Astrocyte (in vitro differentiated cells and primary cell): ENCODE data around the gene ICAM5. TPM values are rescaled to one million over a fixed set of nuclear protein-coding genes. Genes with fewer than 3 reads are reported as not detected.

Experiments
- DNase-seq: peaks from one replicate; pipeline ENCODE4 v3.0.0-alpha.2; 2010; ENCODE audit warnings: low read depth
- FAIRE-seq: peaks from 2 replicates; lab custom pipeline; 2011; peaks lifted over from hg19 to GRCh38; lab: Jason Lieb, UNC
- H2AFZ ChIP-seq: 2 replicates; pipeline ENCODE4 v1.6.0; 2012; ENCODE audit warnings: low read depth, low read length, inconsistent platforms
- H3K27ac ChIP-seq: 2 replicates; pipeline ENCODE4 v1.5.1; 2011; ENCODE audit warnings: low read depth, low read length, inconsistent platforms
- H3K27me3 ChIP-seq: 2 replicates; pipeline ENCODE4 v1.6.0; 2011; ENCODE audit warnings: low read length, inconsistent platforms; ENCODE audit not compliant: insufficient read depth
- H3K36me3 ChIP-seq: 2 replicates; pipeline ENCODE4 v1.5.1; 2011; ENCODE audit warnings: low read length, inconsistent platforms; ENCODE audit not compliant: insufficient read depth
- H3K4me1 ChIP-seq: 2 replicates; pipeline ENCODE4 v1.5.1; 2011; ENCODE audit warnings: low read length, inconsistent platforms; ENCODE audit not compliant: insufficient read depth
- H3K4me2 ChIP-seq: 2 replicates; pipeline ENCODE4 v1.6.0; 2012; ENCODE audit warnings: low read length, inconsistent platforms
- H3K4me3 ChIP-seq: 2 replicates; pipeline ENCODE4 v1.5.1; 2011; ENCODE audit warnings: low read depth, mild to moderate bottlenecking, low read length, inconsistent platforms; ENCODE audit not compliant: insufficient read depth
- H3K79me2 ChIP-seq: 2 replicates; pipeline ENCODE4 v1.6.0; 2012; ENCODE audit warnings: mild to moderate bottlenecking, low read length, inconsistent platforms; ENCODE audit not compliant: insufficient read depth
- H3K9ac ChIP-seq: 2 replicates; pipeline ENCODE4 v1.6.0; 2012; ENCODE audit warnings: mild to moderate bottlenecking, low read length, inconsistent platforms
- H3K9me3 ChIP-seq: 2 replicates; pipeline ENCODE4 v1.5.1; 2012; ENCODE audit warnings: low read depth, mild to moderate bottlenecking, low read length, inconsistent platforms; ENCODE audit not compliant: insufficient read depth
- H4K20me1 ChIP-seq: 2 replicates; pipeline ENCODE4 v1.6.0; 2012; ENCODE audit warnings: low read length, inconsistent platforms; ENCODE audit not compliant: insufficient read depth
- H3K27ac Mint-ChIP-seq: one replicate; pipeline ENCODE4 v1.8.0; 2021; ENCODE audit warnings: mild to moderate bottlenecking, mixed read lengths; ENCODE audit not compliant: unreplicated experiment
- H3K27me3 Mint-ChIP-seq: one replicate; pipeline ENCODE4 v1.8.0; 2021; ENCODE audit warnings: low read depth, mixed read lengths; ENCODE audit not compliant: unreplicated experiment
- H3K36me3 Mint-ChIP-seq: one replicate; pipeline ENCODE4 v1.8.0; 2021; ENCODE audit warnings: low read depth, mixed read lengths; ENCODE audit not compliant: unreplicated experiment
- H3K4me1 Mint-ChIP-seq: one replicate; pipeline ENCODE4 v1.8.0; 2021; ENCODE audit warnings: low read depth, mixed read lengths; ENCODE audit not compliant: unreplicated experiment
- H3K4me3 Mint-ChIP-seq: one replicate; pipeline ENCODE4 v1.8.0; 2021; ENCODE audit warnings: mild to moderate bottlenecking, moderate library complexity, mixed read lengths; ENCODE audit not compliant: unreplicated experiment
- H3K9me3 Mint-ChIP-seq: one replicate; pipeline ENCODE4 v1.8.0; 2021; ENCODE audit warnings: mild to moderate bottlenecking, mixed read lengths; ENCODE audit not compliant: unreplicated experiment
- EZH2 ChIP-seq: IDR thresholded peaks from 2 replicates; pipeline ENCODE4 v1.6.1; 2012; ENCODE audit warnings: mild to moderate bottlenecking, low read length, inconsistent platforms; ENCODE audit not compliant: insufficient read depth
- total RNA-seq: library from RNA; stranded (reverse); gene quantifications from 2 replicates; pipeline ENCODE4 v1.2.1, GENCODE V29; 2021
- TF ChIP-seq, protein P1 (sequence below): IDR thresholded peaks from 2 replicates; pipeline ENCODE4 v1.5.1; 2011; ENCODE audit warnings: low read depth, mild to moderate bottlenecking, inconsistent platforms, low read length, moderate library complexity; ENCODE audit not compliant: insufficient read depth

ICAM5 gene
- total RNA-seq, 1 donor from 2014 or later = 0.07 TPM

DNA sequence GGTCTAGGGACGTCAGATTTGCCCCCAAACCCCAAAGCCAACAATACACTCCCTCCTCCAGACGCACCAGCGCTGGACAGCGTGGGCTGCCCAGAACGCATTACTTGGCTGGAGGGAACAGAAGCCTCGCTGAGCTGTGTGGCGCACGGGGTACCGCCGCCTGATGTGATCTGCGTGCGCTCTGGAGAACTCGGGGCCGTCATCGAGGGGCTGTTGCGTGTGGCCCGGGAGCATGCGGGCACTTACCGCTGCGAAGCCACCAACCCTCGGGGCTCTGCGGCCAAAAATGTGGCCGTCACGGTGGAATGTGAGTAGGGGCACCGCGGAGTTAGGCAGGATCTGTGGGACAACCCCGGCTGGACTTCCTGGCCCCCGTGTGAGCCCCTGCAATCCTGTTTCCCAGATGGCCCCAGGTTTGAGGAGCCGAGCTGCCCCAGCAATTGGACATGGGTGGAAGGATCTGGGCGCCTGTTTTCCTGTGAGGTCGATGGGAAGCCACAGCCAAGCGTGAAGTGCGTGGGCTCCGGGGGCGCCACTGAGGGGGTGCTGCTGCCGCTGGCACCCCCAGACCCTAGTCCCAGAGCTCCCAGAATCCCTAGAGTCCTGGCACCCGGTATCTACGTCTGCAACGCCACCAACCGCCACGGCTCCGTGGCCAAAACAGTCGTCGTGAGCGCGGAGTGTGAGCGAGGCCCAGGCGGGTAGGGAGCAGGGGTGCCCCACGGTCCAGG is 4.0 kb downstream of the ICAM5 start:
- H3K27ac Mint-ChIP-seq = peak overlapping the region; percentile 47
- FAIRE-seq (no peak), DNase-seq (no peak)
- Histone ChIP-seq H3K4me2 (no peak overlapping the region), H3K36me3 (no peaks in the 10 kb centered on the region), H4K20me1 (peaks cover 16% of the 10 kb centered on the region), H3K9me3 (peaks cover 11% of the 10 kb centered on the region), H3K9ac (no peak overlapping the region), H3K27ac (no peak overlapping the region), H2AFZ (no peak overlapping the region), H3K4me3 (no peak overlapping the region), H3K27me3 (peaks cover 63% of the 10 kb centered on the region), H3K4me1 (peaks cover 30% of the 10 kb centered on the region), H3K79me2 (no peaks in the 10 kb centered on the region)
- no peaks in the 10 kb centered on the region for H3K4me1 Mint-ChIP-seq
- TF ChIP-seq, protein P1, sequence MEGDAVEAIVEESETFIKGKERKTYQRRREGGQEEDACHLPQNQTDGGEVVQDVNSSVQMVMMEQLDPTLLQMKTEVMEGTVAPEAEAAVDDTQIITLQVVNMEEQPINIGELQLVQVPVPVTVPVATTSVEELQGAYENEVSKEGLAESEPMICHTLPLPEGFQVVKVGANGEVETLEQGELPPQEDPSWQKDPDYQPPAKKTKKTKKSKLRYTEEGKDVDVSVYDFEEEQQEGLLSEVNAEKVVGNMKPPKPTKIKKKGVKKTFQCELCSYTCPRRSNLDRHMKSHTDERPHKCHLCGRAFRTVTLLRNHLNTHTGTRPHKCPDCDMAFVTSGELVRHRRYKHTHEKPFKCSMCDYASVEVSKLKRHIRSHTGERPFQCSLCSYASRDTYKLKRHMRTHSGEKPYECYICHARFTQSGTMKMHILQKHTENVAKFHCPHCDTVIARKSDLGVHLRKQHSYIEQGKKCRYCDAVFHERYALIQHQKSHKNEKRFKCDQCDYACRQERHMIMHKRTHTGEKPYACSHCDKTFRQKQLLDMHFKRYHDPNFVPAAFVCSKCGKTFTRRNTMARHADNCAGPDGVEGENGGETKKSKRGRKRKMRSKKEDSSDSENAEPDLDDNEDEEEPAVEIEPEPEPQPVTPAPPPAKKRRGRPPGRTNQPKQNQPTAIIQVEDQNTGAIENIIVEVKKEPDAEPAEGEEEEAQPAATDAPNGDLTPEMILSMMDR = no peak
- TF ChIP-seq EZH2 = no peak
- H3K9me3 Mint-ChIP-seq = peaks cover 28% of the 10 kb centered on the region
- H3K36me3 Mint-ChIP-seq = peaks cover 2% of the 10 kb centered on the region
- peaks cover 66% of the 10 kb centered on the region for H3K27me3 Mint-ChIP-seq
- H3K4me3 Mint-ChIP-seq = no peak overlapping the region

DNA sequence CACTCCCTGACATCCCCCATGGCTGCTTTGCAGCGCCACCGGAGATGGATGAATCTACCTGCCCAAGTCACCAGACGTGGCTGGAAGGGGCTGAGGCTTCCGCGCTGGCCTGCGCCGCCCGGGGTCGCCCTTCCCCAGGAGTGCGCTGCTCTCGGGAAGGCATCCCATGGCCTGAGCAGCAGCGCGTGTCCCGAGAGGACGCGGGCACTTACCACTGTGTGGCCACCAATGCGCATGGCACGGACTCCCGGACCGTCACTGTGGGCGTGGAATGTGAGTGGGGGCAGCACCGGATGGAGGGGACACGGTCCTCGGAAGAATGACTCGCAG is 4.6 kb downstream of the ICAM5 start:
- H3K4me1 Mint-ChIP-seq = no peaks in the 10 kb centered on the region
- peaks cover 28% of the 10 kb centered on the region for H3K9me3 Mint-ChIP-seq
- Histone ChIP-seq H3K9me3 (peaks cover 11% of the 10 kb centered on the region), H3K4me1 (peaks cover 28% of the 10 kb centered on the region), H3K79me2 (no peaks in the 10 kb centered on the region), H3K27me3 (peaks cover 63% of the 10 kb centered on the region), H3K4me3 (no peak overlapping the region), H3K4me2 (no peak overlapping the region), H3K9ac (no peak overlapping the region), H3K27ac (no peak overlapping the region), H4K20me1 (peaks cover 16% of the 10 kb centered on the region), H2AFZ (no peak overlapping the region), H3K36me3 (no peaks in the 10 kb centered on the region)
- H3K27ac Mint-ChIP-seq = no peak overlapping the region
- peaks cover 2% of the 10 kb centered on the region for H3K36me3 Mint-ChIP-seq
- H3K27me3 Mint-ChIP-seq = peaks cover 62% of the 10 kb centered on the region
- H3K4me3 Mint-ChIP-seq = no peak overlapping the region
- no peak for DNase-seq
- FAIRE-seq = no peak
- TF ChIP-seq, protein P1 = no peak
- peak; percentile 26 for TF ChIP-seq EZH2

DNA sequence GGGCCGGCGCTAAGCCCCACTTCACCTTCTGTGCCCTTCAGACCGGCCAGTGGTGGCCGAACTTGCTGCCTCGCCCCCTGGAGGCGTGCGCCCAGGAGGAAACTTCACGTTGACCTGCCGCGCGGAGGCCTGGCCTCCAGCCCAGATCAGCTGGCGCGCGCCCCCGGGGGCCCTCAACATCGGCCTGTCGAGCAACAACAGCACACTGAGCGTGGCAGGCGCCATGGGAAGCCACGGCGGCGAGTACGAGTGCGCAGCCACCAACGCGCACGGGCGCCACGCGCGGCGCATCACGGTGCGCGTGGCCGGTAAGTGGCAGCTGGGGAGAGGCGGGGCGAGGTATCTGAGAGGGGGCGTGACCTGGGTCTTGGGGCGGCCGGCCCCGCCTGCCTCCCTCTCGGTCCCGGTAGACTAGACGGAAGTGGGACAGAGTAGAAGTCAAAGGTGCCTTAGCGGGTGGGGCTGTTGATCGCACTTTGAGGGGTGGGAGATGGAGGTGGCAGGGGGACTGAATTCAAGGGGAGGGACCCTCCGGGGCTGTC is 5.6 kb downstream of the ICAM5 start:
- H2AFZ ChIP-seq = no peak overlapping the region
- no peak for FAIRE-seq

More for the DNA sequence above, 5.6 kb downstream of the ICAM5 start:
- H3K9ac ChIP-seq = no peak overlapping the region
- no peaks in the 10 kb centered on the region for H3K79me2 ChIP-seq
- DNase-seq = no peak
- Mint-ChIP-seq H3K27me3 (peaks cover 57% of the 10 kb centered on the region), H3K9me3 (peaks cover 24% of the 10 kb centered on the region), H3K4me3 (no peak overlapping the region), H3K4me1 (no peaks in the 10 kb centered on the region), H3K27ac (no peak overlapping the region), H3K36me3 (peaks cover 2% of the 10 kb centered on the region)
- H4K20me1 ChIP-seq = peaks cover 13% of the 10 kb centered on the region
- no peak overlapping the region for H3K27ac ChIP-seq
- no peak overlapping the region for H3K4me3 ChIP-seq
- peaks cover 25% of the 10 kb centered on the region for H3K4me1 ChIP-seq
- peaks cover 56% of the 10 kb centered on the region for H3K27me3 ChIP-seq
- TF ChIP-seq, protein P1 = no peak
- peak; percentile 75 for TF ChIP-seq EZH2
- H3K36me3 ChIP-seq = no peaks in the 10 kb centered on the region
- peaks cover 11% of the 10 kb centered on the region for H3K9me3 ChIP-seq
- peak overlapping the region; percentile 63 for H3K4me2 ChIP-seq
